Transverse colon (tissue), 4 donors: Measurements from ENCODE around the gene ALK. TPM values are rescaled to one million over a fixed set of nuclear protein-coding genes. Genes with fewer than 3 reads are reported as not detected.

Source experiments
- DNase-seq: peaks from one replicate; pipeline ENCODE4 v3.0.0-alpha.2; 2019
- H3K27ac ChIP-seq, 4 donors: fragments of 200-600 bp; sonication (generic); 2 replicates each; pipeline ENCODE4 v1.5.1; 2016 to 2018; ENCODE audit warnings: inconsistent platforms in 4 of 4
- H3K27me3 ChIP-seq: fragments of 200-600 bp; sonication (generic); 2 replicates; pipeline ENCODE4 v1.5.1; 2017; ENCODE audit warnings: inconsistent platforms
- H3K36me3 ChIP-seq, 4 donors: fragments of 200-600 bp; sonication (generic); 2 replicates each; pipeline ENCODE4 v1.5.1; 2017 to 2019; ENCODE audit warnings: inconsistent platforms in 4 of 4
- H3K4me1 ChIP-seq, 4 donors: fragments of 200-600 bp; sonication (generic); 2 replicates each; pipeline ENCODE4 v1.5.1; 2017 to 2020; ENCODE audit warnings: inconsistent platforms in 4 of 4
- H3K4me3 ChIP-seq, 4 donors: fragments of 200-600 bp; sonication (generic); 1 replicate in 1 of 4; 2 replicates in 3 of 4; pipeline versions ENCODE4 v1.5.1 to v1.6.1; 2017 to 2019; ENCODE audit warnings: inconsistent platforms in 4 of 4
- H3K9me3 ChIP-seq, 2 donors: fragments of 200-600 bp; sonication (generic); 2 replicates each; pipeline ENCODE4 v1.5.1; 2017 to 2019; ENCODE audit warnings: inconsistent platforms in 2 of 2
- EP300 ChIP-seq: sonication (generic); formaldehyde crosslinking; IDR thresholded peaks from one replicate; pipeline ENCODE4 v1.6.1; 2017; ENCODE audit warnings: antibody characterized with exemption, low read depth
- POLR2A ChIP-seq: fragments of 450-650 bp; IDR thresholded peaks from one replicate; pipeline ENCODE4 v1.6.1; 2016; ENCODE audit warnings: antibody characterized with exemption, mild to moderate bottlenecking, moderate library complexity
- POLR2AphosphoS5 ChIP-seq, 3 donors: sonication (generic); formaldehyde crosslinking; IDR thresholded peaks; one replicate each; pipeline ENCODE4 v1.6.1; 2016; ENCODE audit warnings: antibody characterized with exemption in 3 of 3
- WGBS, 2 donors: methylation state at CpG; one replicate each; pipeline ENCODE4 v1.1.5; 2018; ENCODE audit warnings: low coverage in 1 of 2; 5-methylcytosine and 5-hydroxymethylcytosine counted together
- in situ Hi-C, 4 donors: fragments of 200-750 bp; cut with MboI; loops; one replicate each; pipeline versions ENCODE4 v1.15.0 to v1.15.1; 2017; ENCODE audit warnings: low sequenced_read_pairs in 3 of 4, low pct_ligation_motif_present in 1 of 4, low pct_unique_long_range_greater_than_20kb in 1 of 4
- intact Hi-C: fragments of 100-400 bp; cut with DNase I; formaldehyde crosslinking; loops from one replicate; pipeline ENCODE4 v1.15.1; 2023; ENCODE audit warnings: low total_unique reads
- total RNA-seq, 4 donors: library from RNA; depleted of rRNA; stranded (reverse); fragments of >200 nt; gene quantifications; one replicate each; pipeline ENCODE4 v1.1.0, GENCODE V29; 2016
- TF ChIP-seq, protein P1 (sequence below), 5 experiments: fragments of 200-600 bp in 3 of 5; fragments of 450-650 bp in 2 of 5; sonication (generic) in 3 of 5; IDR thresholded peaks; 1 replicate in 2 of 5; 2 replicates in 3 of 5; pipeline ENCODE4 v1.5.1; 2016 to 2017; ENCODE audit warnings: antibody characterized with exemption in 5 of 5, inconsistent platforms in 3 of 5, mild to moderate bottlenecking in 2 of 5, moderate library complexity in 1 of 5

Gene ALK
- total RNA-seq, 4 donors from 2014 or later = 0.32 to 0.82 TPM; not detected in 2

GRCh38 chr2:29531626-29532025 is 389.8 kb downstream of the ALK start:
- H3K9me3 ChIP-seq = no peaks in the 10 kb centered on the region
- peaks cover 0 to 6% (median 0%) of the 10 kb centered on the region in 4 donors for H3K4me1 ChIP-seq
- WGBS, 2 donors = 80 to 86% methylated on average over 1 to 4 of the region's 4 CpGs
- DNase-seq = no peak
- TF ChIP-seq EP300 (no peak), POLR2A (no peak), POLR2AphosphoS5 (IDR thresholded peaks at IDR 0.05) (no peak)
- no peaks in the 10 kb centered on the region for H3K36me3 ChIP-seq
- H3K27ac ChIP-seq = no peak overlapping the region
- H3K27me3 ChIP-seq = peaks cover 5% of the 10 kb centered on the region
- H3K4me3 ChIP-seq = no peak overlapping the region
- in situ Hi-C loops = no loop called here
- intact Hi-C loops = no loop called here

- TF ChIP-seq POLR2A (no peak), EP300 (no peak), POLR2AphosphoS5 (IDR thresholded peaks at IDR 0.05) (no peak)
- TF ChIP-seq, protein P1, sequence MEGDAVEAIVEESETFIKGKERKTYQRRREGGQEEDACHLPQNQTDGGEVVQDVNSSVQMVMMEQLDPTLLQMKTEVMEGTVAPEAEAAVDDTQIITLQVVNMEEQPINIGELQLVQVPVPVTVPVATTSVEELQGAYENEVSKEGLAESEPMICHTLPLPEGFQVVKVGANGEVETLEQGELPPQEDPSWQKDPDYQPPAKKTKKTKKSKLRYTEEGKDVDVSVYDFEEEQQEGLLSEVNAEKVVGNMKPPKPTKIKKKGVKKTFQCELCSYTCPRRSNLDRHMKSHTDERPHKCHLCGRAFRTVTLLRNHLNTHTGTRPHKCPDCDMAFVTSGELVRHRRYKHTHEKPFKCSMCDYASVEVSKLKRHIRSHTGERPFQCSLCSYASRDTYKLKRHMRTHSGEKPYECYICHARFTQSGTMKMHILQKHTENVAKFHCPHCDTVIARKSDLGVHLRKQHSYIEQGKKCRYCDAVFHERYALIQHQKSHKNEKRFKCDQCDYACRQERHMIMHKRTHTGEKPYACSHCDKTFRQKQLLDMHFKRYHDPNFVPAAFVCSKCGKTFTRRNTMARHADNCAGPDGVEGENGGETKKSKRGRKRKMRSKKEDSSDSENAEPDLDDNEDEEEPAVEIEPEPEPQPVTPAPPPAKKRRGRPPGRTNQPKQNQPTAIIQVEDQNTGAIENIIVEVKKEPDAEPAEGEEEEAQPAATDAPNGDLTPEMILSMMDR (IDR thresholded peaks at IDR 0.05) = no peak
- peaks cover 5% of the 10 kb centered on the region for H3K27me3 ChIP-seq
- no peaks in the 10 kb centered on the region for H3K9me3 ChIP-seq
- no peak for DNase-seq
- no peak overlapping the region for H3K4me3 ChIP-seq
- H3K4me1 ChIP-seq = peaks cover 0 to 6% (median 0%) of the 10 kb centered on the region in 4 donors
- no peaks in the 10 kb centered on the region for H3K36me3 ChIP-seq
- no peak overlapping the region for H3K27ac ChIP-seq
- intact Hi-C loops = no loop called here
- 40 to 84% methylated on average over 1 to 2 of the region's 2 CpGs for WGBS, 2 donors
- in situ Hi-C loops = no loop called here
These were observed 391.1 kb downstream of the ALK start for GRCh38 chr2:29530281-29530680.

DNA sequence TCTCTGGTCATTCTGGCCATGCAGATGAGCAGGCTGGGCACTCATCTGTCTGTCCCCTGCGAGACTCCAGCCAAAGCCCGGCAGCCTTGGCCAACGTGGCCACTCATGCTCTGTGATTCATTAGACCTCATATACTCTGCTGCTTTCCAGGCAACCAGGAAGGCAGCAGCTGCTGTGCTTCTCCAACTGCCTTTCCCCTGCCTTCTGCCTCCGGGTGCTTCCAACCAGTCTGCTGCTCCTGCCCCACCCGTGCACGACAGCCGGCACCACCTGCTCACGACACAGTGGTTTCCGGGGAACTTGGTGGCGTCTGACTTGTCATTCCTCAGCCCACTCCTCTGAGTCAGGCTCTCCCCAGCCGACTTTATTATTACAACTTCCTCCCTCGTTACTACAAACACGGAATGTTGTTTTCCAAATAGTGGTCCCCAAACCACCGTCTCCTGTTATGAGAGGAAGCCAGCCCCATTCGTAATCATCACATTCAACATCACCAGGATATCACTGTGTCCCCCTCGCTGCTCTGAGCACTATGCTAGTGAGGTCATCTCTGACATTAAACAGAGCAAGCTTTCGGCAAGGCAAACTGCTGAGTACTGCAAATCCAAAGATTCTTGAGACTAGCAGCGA is 392.4 kb downstream of the ALK start:
- peak overlapping the region; percentile 5 to 34 (median 19) for H3K27ac ChIP-seq

DNA sequence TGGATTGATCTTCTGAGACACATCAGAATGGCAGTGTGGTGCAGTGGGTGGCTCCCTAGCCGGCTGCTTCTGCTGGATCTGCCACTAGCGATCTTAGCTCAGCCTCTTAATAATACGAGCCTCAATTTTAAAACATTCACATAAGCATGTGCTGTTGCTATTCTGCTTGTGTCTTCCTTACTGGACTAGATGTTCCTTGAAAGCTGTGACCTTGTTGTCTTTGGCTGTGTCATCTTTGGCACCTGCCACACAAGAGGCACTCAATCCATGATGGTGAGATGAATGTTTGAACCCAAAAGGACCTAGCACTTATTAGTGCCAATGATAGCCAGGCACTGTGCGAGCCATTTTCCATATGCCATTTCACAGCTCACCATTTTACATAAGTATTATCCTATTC is 393.0 kb downstream of the ALK start:
- peaks cover 5% of the 10 kb centered on the region for H3K27me3 ChIP-seq
- WGBS, 2 donors = 89% methylated on average over 4 of the region's 4 CpGs; no CpG with 5 or more reads in 1 of the 2 donors
- DNase-seq = no peak
- H3K27ac ChIP-seq = no peak overlapping the region
- no peaks in the 10 kb centered on the region for H3K36me3 ChIP-seq
- in situ Hi-C loops (no loop called here), intact Hi-C loops (no loop called here)
- no peaks in the 10 kb centered on the region for H3K9me3 ChIP-seq
- peaks cover 0 to 6% (median 0%) of the 10 kb centered on the region in 4 donors for H3K4me1 ChIP-seq
- no peak for TF ChIP-seq EP300
- TF ChIP-seq POLR2A = no peak
- TF ChIP-seq, protein P1 (IDR thresholded peaks at IDR 0.05) = no peak
- TF ChIP-seq POLR2AphosphoS5 (IDR thresholded peaks at IDR 0.05) = no peak
- H3K4me3 ChIP-seq = no peak overlapping the region

More for the DNA sequence above, 392.4 kb downstream of the ALK start:
- peak; percentile 42 for DNase-seq
- Histone ChIP-seq H3K36me3 (no peaks in the 10 kb centered on the region), H3K9me3 (no peaks in the 10 kb centered on the region), H3K27me3 (peaks cover 5% of the 10 kb centered on the region), H3K4me3 (no peak overlapping the region), H3K4me1 (peaks cover 0 to 6% (median 0%) of the 10 kb centered on the region in 4 donors)
- no peak for TF ChIP-seq EP300
- TF ChIP-seq, protein P1 (IDR thresholded peaks at IDR 0.05) = no peak
- peak; percentile 21 to 56 (median 44) for TF ChIP-seq POLR2AphosphoS5 (IDR thresholded peaks at IDR 0.05)
- in situ Hi-C loops (no loop called here), intact Hi-C loops (no loop called here)
- 43% methylated on average over 18 of the region's 18 CpGs; no CpG with 5 or more reads in 1 of the 2 donors for WGBS, 2 donors
